Measurements from ENCODE around the gene MARVELD3. TPM values are rescaled to one million over a fixed set of nuclear protein-coding genes. Genes with fewer than 3 reads are reported as not detected.

The MARVELD3 gene
- total RNA-seq (2021): 25.2 and 27.0 TPM in 2 replicates
- long read RNA-seq, partial matches to known transcripts: 0 of 3 reads
- long read RNA-seq, other reads (novel, unspliced or antisense): 1 of 3 reads

GRCh38 chr16:71626018-71626857, at the start of gene MARVELD3:
Gene MARVELD3, plus strand, starts transcription at chr16:71626184. Its CDS starts 46 bp downstream, at chr16:71626230.
- H3K4me1 ChIP-seq (ENCODE audit: insufficient read depth, low read length): peaks cover 3% of the 10 kb centered on the region; the same call in 1 of the 2 replicates
- no peak within 1 kb of the TSS for H2BK15ac ChIP-seq (ENCODE audit: low read depth, low read length)
- no peak within 1 kb of the TSS for H3K56ac ChIP-seq (ENCODE audit: insufficient read length, low read depth, low read length)
- H2BK20ac ChIP-seq (ENCODE audit: low read depth, low read length, poor library complexity, severe bottlenecking): no peak within 1 kb of the TSS
- no peak within 1 kb of the TSS for H2BK120ac ChIP-seq (ENCODE audit: low read depth, low read length, poor library complexity, severe bottlenecking)
- H3K4me2 ChIP-seq (ENCODE audit: insufficient read depth, insufficient read length, low read length): peak within 1 kb of the TSS; percentile 45
- H3K4ac ChIP-seq (ENCODE audit: low read depth, low read length): no peak within 1 kb of the TSS; the same call in 1 of the 2 replicates
- Mint-ChIP-seq H3K4me3 (peak within 1 kb of the TSS; percentile 87 to 91), H3K9me3 (peaks cover 0 to 3% of the 10 kb centered on the region in 2 experiments; a peak in 2 of 5 replicates), H3K36me3 (ENCODE audit: insufficient read depth in 1 of 3, low read depth in 3 of 3) (peaks cover 10 to 28% (median 23%) of the 10 kb centered on the region in 3 experiments; a peak in 6 of 7 replicates), H3K27me3 (ENCODE audit: low read depth) (peaks cover 2% of the 10 kb centered on the region; the same call in 1 of the 2 replicates), H3K4me1 (peaks cover 16 to 18% of the 10 kb centered on the region in 2 experiments), H3K27ac (peak within 1 kb of the TSS in 1 of 3 experiments; percentile 70; a peak in 2 of 7 replicates)
- peak; percentile 94 for DNase-seq
- H3K79me1 ChIP-seq (ENCODE audit: insufficient read depth, low read depth, low read length, poor library complexity, severe bottlenecking): no peaks in the 10 kb centered on the region
- no peaks in the 10 kb centered on the region for H3K79me2 ChIP-seq (ENCODE audit: insufficient read depth, low read length)
- no peak within 1 kb of the TSS for H3K23ac ChIP-seq (ENCODE audit: insufficient read length, low read depth, low read length)
- H2AFZ ChIP-seq (ENCODE audit: low read length): no peak within 1 kb of the TSS
- no peak within 1 kb of the TSS for H3T11ph ChIP-seq (ENCODE audit: low read length)
- H3K14ac ChIP-seq (ENCODE audit: insufficient read depth, low read length): peak within 1 kb of the TSS; percentile 95
- no peak within 1 kb of the TSS for H3K27ac ChIP-seq (ENCODE audit: insufficient read length, low read depth, low read length)
- no peaks in the 10 kb centered on the region for H4K20me1 ChIP-seq (ENCODE audit: control insufficient read depth, insufficient read depth, insufficient read length)
- no peak within 1 kb of the TSS for H2BK5ac ChIP-seq (ENCODE audit: insufficient read length, low read length)
- H2BK12ac ChIP-seq (ENCODE audit: insufficient read length, low read depth, low read length): no peak within 1 kb of the TSS
- peak within 1 kb of the TSS; percentile 84 for H3K9ac ChIP-seq (ENCODE audit: extremely low read depth, insufficient read length, low read length)
- H4K5ac ChIP-seq (ENCODE audit: insufficient read length, low read depth, low read length): no peak within 1 kb of the TSS
- H2AK5ac ChIP-seq (ENCODE audit: insufficient read length, low read length): no peak within 1 kb of the TSS
- no CpG with 5 or more reads among the region's 98 CpGs for WGBS (ENCODE audit: extremely low coverage, insufficient read length, low lambda C conversion rate)
- H3K18ac ChIP-seq (ENCODE audit: insufficient read length, low read depth, low read length): peak within 1 kb of the TSS; percentile 91
- H3K9me3 ChIP-seq (ENCODE audit: control insufficient read depth, low read depth, low read length): no peaks in the 10 kb centered on the region
- no peaks in the 10 kb centered on the region for H3K27me3 ChIP-seq (ENCODE audit: insufficient read depth, low read length)
- peak; percentile 39; the same call in 1 of the 3 replicates for TF ChIP-seq CTCF (conservative IDR thresholded peaks at IDR 0.05)
- H3K23me2 ChIP-seq (ENCODE audit: insufficient read length, low read depth, low read length, poor library complexity, severe bottlenecking): no peaks in the 10 kb centered on the region
- no peak within 1 kb of the TSS for H4K91ac ChIP-seq (ENCODE audit: insufficient read length, low read depth, low read length)
- no peak within 1 kb of the TSS for H4K8ac ChIP-seq (replicated peaks; ENCODE audit: insufficient read length, low read depth, low read length)

Measured in H9 (cell line).